HG03095 (cell line): ENCODE measurements around the gene FJX1.

Experiments
- ATAC-seq: cut with Tn5 transposase; IDR thresholded peaks from one replicate; pipeline ENCODE4 v1.9.1; 2021; ENCODE audit warnings: moderate library complexity; ENCODE audit not compliant: unreplicated experiment

Gene FJX1

DNA sequence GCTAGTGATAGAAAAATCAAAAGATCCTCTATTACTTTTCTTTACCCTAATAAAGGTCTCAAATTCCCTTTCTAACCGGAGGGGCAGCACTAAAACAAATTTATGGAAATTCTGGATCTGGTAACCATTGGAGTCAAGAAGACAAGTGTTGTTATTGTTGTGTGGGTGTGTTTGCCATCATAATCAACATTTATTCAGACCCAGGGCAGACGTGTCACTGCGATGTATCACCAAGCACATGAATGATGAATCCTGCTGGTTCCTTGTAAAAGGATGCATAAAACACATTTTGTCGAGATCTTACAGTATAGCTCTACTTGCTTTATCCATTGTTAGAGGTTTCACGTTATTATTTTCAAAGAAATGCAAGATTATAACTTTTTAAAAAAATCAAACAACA, 12.1 kb upstream of the FJX1 start:
- no peak for ATAC-seq

DNA sequence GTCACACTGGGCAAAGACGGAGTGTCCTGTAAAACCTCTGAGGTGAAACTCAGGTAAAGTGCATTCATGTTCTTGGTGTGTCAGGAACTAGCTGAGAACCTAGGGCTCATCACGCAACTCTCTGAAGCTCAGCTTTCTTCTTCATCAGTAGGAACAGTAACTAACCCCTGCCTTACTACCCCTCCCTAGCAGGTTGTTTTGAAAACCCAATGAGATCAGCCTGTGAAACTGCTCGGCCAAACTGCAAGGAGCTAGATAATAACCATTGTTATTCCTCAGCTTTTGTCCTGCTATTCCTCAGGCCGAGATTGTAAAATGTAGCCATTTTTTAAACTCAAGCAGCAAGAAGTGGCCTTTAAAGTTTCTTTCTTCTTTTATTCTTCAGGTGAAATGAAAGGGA, 9.8 kb upstream of the FJX1 start:
- no peak for ATAC-seq

DNA sequence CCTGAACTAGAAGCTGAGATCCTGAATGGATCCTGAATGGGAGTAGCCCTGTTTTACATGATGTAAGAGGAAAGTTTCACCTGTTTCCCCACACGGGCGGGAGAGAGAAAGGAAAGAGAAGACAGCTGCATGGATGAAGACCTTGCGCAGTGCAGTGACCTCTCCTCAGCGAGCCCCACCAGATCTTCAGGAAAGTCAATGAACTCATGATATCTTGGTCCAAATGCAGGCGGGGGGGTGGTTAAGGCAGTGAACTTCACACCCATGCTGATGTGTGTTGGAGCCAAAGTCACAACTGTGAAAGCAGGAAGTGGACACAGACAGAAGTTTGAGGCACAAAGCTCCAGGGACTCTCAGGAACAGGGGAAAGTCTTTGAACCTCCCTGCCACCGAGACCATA, 8.6 kb upstream of the FJX1 start:
- no peak for ATAC-seq

DNA sequence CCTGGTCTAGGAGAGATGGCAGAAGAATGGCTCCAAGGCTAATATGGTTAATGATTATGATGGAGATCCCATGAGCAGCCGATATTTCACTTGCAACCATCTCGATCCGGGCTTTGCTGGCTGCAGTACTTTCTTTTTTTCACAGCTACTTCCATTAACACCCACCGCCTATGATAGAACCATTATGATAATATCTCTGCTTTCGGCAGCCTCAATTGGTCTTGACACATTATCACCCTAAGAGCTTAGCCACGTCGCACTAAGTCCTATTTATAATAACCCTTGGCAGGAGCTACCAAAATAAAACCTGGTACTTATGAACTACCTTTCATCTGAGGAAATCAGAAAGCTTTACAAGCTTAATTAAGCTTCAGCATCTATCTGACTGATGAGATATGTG, 7.6 kb upstream of the FJX1 start:
- ATAC-seq: no peak

DNA sequence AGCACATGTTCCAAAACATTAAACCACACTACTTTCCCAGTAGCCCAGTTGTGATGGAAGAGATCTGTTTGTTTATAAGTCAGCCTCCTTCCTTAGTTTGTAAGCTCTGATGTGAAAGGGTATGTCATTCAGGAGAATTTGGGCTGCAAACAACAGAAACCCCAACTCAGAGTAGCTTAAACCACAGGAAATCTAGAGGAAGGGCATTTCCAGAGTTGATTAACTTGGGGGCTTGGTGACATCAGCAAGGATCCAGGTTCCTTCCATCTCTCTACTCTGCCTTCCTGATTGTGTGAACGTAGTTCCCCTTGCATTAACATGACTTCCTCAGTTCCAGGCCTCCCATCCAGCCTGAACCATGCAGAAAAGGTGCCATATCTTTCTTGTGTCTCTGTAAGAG, 6.5 kb upstream of the FJX1 start:
- no peak for ATAC-seq

DNA sequence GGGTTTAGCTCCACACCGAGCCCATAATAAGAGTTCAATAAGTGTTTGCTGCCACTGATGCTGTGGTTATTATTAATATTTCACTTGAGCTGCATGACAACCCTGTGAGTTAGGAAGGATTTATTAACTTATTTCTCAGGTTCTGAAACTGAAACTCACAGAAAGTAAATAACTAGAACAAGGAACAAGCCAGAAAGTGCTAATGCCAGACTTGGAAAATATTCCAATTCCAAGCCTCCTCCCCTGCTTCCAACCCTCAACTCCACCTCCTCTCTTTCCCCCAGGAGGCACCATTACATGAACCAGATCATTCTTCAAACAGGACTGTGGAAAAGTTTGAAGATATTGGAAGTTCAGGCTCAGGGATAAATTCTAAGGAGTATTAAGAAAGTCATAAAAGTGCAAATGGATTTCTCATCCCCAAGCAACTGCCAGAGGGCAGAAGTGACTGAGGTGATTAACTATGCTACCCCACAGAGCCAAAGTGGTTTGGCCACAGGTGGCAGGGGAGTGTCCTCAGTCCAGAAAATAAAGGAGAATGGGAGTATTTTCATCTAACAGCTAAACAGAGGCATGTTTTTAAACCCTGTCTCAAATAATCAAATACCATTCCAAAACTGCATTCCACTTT, 3.2 kb upstream of the FJX1 start:
- no peak for ATAC-seq

DNA sequence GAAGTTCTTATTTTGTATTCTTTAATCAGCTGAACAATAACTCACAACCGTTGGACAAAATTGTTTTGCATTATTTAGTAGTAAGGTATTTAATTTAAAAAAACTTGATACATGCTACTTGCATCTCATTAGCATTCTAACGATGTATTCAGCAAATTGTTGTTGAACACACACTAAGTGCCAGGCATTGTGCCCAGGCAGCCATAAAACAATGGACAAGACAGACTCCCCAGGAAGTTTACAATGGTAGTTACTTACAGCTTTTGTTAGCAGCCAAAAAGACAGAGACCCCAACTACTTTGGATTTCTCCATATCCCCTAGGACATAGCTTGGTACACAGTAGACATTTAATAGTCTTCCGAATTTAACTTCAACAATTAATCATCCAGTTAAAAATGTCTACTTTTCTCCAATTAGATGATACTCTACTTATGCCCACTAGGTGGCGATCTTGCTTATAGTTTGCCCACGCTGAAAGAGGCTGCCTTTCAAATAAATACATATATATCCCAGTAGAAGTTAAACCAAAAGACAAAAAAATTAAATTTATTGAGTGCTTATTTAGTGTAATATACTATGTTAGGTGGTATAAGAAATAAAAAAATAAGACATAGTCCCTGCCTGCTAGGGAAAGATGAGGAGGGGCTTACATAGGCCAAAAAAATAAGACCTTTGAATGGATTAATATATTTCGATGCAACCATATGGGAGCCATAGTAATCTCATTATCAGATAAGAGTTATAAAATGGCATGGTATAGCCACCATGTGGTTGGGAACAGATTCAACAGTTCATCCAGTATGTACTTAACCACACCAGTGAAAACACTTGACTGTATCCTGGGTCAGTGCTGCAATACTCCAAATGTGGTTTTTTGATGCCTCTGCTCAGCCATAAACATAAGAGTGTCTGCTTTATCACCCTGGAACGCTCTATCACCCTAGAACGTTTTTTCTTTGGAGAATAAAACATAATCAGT, 2.0 kb upstream of the FJX1 start:
- ATAC-seq: no peak

DNA sequence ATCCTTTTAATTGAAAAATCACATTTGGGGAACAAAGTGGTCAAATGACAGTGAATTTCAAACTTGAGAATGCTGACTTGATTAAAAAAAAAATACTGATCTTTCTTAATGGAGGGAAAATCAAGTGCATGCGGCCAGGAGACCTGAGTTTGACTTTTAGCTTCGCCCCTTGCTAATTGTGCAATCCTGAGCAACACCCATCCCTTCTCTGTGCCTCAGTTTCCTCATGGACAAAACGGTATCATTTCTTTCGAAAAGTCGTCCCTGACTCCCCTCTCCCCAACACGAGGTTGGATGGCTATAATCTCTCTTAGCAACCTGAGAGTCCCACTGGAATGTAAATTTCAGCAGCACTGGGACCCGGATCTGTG, 959 bp upstream of the FJX1 start:
- no peak for ATAC-seq

DNA sequence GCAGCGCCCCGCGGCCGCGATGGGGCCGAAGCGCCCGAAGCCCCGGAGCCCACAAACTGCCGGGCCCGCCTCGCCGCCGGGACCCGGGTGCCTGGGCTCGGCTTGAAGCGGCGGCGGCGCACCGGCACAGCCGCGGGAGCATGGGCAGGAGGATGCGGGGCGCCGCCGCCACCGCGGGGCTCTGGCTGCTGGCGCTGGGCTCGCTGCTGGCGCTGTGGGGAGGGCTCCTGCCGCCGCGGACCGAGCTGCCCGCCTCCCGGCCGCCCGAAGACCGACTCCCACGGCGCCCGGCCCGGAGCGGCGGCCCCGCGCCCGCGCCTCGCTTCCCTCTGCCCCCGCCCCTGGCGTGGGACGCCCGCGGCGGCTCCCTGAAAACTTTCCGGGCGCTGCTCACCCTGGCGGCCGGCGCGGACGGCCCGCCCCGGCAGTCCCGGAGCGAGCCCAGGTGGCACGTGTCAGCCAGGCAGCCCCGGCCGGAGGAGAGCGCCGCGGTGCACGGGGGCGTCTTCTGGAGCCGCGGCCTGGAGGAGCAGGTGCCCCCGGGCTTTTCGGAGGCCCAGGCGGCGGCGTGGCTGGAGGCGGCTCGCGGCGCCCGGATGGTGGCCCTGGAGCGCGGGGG, 346 bp downstream of the FJX1 start:
- ATAC-seq: peak; percentile 45

DNA sequence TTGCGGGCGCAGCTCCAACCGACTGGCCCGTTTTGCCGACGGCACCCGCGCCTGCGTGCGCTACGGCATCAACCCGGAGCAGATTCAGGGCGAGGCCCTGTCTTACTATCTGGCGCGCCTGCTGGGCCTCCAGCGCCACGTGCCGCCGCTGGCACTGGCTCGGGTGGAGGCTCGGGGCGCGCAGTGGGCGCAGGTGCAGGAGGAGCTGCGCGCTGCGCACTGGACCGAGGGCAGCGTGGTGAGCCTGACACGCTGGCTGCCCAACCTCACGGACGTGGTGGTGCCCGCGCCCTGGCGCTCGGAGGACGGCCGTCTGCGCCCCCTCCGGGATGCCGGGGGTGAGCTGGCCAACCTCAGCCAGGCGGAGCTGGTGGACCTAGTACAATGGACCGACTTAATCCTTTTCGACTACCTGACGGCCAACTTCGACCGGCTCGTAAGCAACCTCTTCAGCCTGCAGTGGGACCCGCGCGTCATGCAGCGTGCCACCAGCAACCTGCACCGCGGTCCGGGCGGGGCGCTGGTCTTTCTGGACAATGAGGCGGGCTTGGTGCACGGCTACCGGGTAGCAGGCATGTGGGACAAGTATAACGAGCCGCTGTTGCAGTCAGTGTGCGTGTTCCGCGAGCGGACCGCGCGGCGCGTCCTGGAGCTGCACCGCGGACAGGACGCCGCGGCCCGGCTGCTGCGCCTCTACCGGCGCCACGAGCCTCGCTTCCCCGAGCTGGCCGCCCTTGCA, 1.0 kb downstream of the FJX1 start:
- ATAC-seq: peak; percentile 27

DNA sequence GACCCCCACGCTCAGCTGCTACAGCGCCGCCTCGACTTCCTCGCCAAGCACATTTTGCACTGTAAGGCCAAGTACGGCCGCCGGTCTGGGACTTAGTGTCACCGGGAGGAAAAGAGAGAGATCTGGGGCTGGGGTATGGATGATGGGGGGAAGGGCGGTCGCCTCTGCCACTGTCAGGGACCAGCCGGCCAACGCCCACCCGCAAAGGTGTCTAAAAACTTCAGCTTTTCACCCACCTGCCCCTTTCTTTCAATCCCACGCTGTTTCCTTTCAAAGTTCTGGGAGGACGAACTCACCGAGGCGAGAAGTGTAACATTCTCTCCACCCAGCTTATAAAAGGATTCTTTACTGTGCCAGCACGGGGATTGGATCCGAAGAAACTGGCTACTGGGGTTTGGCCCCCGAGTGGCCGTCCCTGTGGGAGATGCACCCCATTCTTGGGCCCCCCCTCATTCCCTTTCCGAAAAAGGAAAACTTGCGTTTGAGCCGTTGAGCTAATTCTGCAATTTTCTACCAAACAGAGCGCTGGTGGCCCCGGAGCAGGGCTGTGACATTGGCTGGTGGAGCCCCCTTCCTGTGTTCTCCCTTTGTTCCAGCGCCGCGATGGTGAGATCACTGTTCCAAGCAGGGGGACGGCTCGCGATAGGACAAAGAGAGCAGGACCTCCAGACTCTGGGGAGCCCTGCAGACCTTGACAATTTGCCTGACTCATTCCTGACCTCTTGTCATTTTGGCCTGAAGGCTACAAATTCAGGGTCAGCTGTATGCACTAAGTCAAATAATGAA, 1.8 kb downstream of the FJX1 start:
- no peak for ATAC-seq

DNA sequence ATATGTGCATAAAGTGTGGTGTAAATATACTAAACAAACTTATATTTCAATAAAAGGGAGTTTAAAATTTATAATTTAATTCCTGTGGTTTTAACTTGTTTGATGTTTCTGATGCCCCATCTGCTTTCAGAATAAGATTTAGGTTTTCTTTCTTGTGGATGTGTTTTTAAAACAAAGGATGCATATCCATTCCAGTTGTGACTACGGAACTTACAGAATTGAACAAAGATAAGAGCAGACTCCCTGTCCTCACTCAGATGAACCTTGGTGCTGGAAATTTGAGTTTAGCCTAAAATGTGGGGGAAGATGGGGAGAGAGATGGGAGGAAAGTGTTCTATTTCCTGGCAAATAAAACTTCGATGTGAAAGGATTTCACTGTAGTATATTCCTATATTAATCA, 2.5 kb downstream of the FJX1 start:
- no peak for ATAC-seq

DNA sequence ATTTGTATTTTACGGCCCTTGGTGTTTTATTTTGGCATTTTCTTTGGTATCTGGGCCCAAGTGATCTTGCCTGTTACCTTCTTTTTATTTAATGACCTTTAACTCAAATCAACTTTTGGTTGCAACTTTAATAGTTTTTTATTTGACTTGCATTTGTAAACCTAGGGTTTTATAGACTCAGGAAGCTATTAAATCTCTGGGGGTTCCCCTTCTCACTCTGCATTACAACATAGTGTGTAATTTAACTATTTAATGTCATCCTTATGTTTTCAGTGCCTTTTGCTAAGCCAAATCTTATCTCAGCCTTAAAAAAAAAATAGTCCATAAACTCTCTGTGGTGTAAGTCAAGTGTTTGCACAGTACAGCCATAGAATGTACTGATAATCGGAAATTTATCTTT, 3.4 kb downstream of the FJX1 start:
- no peak for ATAC-seq

DNA sequence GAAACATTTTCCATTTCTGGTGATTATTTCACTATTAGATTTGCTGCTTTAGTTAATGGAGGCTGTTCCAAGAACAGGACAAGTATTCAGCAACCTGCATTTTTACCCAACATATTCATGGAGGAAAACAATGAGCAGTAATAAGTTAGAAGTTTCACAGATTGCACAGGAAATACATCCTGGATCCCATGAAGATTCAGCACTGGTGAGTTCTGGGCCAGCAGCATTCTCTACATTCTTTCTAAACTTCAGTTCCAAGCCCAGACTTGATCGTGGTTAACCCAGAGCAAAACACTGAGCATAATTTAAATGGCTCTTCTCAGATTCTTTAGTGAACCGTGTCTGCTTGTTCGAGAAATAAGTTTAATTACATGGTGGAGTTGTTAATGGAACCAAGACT, 3.8 kb downstream of the FJX1 start:
- no peak for ATAC-seq

DNA sequence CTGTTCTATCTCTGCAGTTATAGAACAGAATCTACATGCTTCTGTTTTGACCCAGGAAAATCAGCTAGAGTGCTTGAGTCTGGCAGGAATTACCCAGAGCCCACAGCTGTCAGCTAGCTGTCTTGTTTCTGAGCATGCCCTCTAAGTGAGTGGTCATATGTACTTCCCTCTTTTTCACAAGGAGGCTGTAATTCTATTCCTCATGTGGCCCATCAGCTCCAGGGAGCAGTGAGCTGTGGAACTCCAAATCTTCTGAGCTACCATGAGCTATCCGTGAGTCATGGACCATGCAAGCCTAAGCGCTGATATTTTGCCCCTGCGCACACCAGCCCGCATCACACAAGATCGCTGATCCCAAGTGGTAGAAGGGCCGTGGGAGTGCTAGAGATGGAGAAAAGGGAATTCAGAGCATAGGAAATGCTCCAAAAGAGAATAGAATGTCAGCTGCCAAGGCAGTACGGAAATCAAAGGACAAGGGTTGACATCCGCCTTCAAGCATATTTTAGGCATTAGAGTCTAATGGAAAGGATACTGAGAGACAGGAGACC, 5.4 kb downstream of the FJX1 start:
- no peak for ATAC-seq

DNA sequence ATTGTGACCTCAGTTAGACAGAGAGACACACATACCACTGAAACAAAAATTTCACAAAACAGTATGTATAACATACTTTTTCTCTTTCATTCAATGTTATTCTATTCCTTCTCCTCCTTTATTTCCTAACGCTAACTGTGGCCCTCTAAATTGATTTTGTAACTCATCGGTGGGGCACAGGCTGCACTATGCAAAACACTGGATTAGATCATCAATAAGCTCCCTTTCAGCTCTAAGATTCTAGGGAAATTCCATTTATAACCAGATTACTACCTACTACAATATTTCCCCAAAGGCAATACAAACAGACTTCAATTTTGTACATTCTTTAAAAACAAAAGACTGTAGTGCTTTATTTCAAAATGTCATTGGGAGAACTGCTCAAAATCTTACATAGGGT, 6.1 kb downstream of the FJX1 start:
- no peak for ATAC-seq

DNA sequence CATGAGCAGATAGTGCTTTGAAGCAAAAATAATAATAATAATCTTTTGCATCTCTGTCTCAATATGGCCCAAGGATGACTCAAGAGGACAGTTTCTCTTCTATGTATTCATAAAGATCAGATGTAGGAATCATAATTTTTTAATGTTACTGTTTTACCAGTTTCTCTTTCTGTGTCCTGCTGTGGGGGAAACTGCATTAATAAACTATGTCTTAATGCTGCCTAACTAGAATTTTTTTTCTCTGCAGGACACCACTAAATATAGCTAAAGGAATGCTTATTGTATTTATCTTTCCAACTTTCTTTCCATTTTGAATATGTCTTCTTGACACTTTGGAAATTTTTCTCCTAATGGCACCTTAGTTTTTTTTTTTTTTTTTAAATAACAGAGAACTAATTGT, 6.5 kb downstream of the FJX1 start:
- no peak for ATAC-seq

DNA sequence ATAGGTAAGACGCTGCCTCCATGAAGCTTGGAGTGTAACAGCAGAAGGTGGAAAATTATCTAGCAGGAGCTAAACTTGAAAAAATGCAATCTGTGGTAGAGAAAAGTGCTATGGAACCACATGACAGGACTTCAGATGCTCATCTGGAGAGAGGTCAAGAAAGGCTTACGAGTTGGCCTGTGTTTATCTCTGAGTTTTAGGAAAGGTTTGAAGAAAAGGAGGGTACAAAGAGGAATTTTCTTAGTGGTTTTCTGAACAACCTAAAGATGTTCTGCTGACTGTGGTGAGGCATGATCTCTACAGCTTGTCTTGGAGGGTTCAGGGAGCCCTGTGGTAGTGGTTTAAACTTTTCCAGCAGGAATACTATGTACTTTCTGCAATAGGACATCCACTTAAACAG, 8.2 kb downstream of the FJX1 start:
- ATAC-seq: no peak

DNA sequence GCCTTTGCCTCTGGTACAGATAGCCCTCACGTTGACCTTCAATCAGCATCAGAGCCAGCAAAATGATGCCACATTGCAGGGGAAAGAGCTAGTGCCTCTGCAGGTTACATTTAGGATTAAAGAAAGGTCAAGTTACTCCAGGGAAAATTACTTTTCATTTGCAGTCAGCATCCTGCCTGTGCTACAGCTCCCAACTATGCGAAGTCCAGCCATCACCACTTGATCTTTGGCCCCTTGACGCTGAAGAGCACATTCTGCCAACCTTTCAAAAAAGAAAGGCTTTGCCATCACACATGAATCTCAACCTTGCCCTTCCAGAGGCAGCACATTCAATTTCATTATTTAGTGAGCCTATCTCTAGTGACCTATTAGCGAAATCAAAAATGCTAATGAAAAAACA, 11.3 kb downstream of the FJX1 start:
- ATAC-seq: no peak

DNA sequence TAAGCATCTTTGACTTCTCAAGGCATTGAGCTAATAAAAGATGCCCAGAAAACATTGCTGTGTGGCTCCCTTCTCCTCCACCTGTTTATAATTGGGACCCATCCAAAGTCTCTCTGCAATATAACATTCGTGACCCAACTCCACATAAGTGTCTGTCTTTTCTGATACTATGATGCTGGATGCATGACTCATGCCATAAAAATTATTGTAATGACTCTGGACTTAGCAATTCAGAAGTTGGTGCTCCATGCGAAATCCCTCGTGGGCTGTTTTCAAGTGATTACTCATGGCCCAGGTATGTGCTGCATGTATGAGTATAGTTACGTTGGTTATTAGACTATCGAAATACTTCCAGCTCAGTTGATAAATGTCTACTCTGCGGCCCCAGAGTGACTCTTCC, 11.7 kb downstream of the FJX1 start:
- ATAC-seq: no peak
